Left lung (tissue), 10 donors: ENCODE data around the gene BTBD9. TPM values are rescaled to one million over a fixed set of nuclear protein-coding genes. Genes with fewer than 3 reads are reported as not detected.

ENCODE experiments used
- ATAC-seq: fragments of 200-7000 bp; cut with Tn5 transposase; one replicate; pipeline ENCODE4 v1.9.1; 2020; ENCODE audit warnings: moderate library complexity
- DNase-seq, 4 donors: peaks; one replicate each; pipeline ENCODE4 v3.0.0-alpha.2; 2013 to 2020
- H3K27ac ChIP-seq, 2 donors: fragments of 200-600 bp; sonication (generic) in 1 of 2; one replicate each; pipeline versions ENCODE4 v1.5.0 to v1.8.0; 2020 to 2021
- H3K27me3 ChIP-seq, 2 donors: fragments of 200-600 bp; sonication (generic) in 1 of 2; one replicate each; pipeline versions ENCODE4 v1.5.0 to v1.8.0; 2020 to 2021
- H3K36me3 ChIP-seq, 2 donors: fragments of 200-600 bp; sonication (generic) in 1 of 2; one replicate each; pipeline versions ENCODE4 v1.5.0 to v1.8.0; 2020 to 2021
- H3K4me1 ChIP-seq, 2 donors: fragments of 200-600 bp; one replicate each; pipeline ENCODE4 v1.8.0; 2021
- H3K4me3 ChIP-seq, 2 donors: fragments of 200-600 bp; sonication (generic) in 1 of 2; one replicate each; pipeline versions ENCODE4 v1.5.0 to v1.8.0; 2020 to 2021; ENCODE audit warnings: mild to moderate bottlenecking in 1 of 2
- H3K9me3 ChIP-seq, 2 donors: fragments of 200-600 bp; sonication (generic) in 1 of 2; one replicate each; pipeline versions ENCODE4 v1.5.0 to v1.8.0; 2020 to 2021
- intact Hi-C, 2 donors: fragments of 100-400 bp; cut with DNase I; formaldehyde crosslinking; loops; one replicate each; pipeline versions ENCODE4 v1.11.2 to v1.14.2; 2022
- polyA plus RNA-seq, 6 donors: library from polyadenylated mRNA; unstranded; fragments of 120-200 nt; gene quantifications; one replicate each; pipeline ENCODE4 v1.2.1, GENCODE V29; 2013; ENCODE audit not compliant: insufficient read length in 6 of 6
- total RNA-seq, 2 donors: library from RNA; stranded (reverse); fragmentation: NEBNext Ultra II Directional; extraction: Animal tissue kit (Norgen Biotek cat#: 25700); gene quantifications; one replicate each; pipeline ENCODE4 v1.2.1, GENCODE V29; 2021
- TF ChIP-seq, protein P1 (sequence below), 2 donors: fragments of 200-600 bp; sonication (generic) in 1 of 2; IDR thresholded peaks; one replicate each; pipeline versions ENCODE4 v1.5.0 to v1.8.0; 2021; ENCODE audit warnings: antibody characterized with exemption in 2 of 2
- donor health status: DM: no; HTN: yes; CAD: no.
- donor health status: DM: no; HTN: no; CAD: no.

BTBD9 gene
- total and polyA plus RNA-seq, 8 donors, result 14.2 to 44.0 (median 16.0) TPM

DNA sequence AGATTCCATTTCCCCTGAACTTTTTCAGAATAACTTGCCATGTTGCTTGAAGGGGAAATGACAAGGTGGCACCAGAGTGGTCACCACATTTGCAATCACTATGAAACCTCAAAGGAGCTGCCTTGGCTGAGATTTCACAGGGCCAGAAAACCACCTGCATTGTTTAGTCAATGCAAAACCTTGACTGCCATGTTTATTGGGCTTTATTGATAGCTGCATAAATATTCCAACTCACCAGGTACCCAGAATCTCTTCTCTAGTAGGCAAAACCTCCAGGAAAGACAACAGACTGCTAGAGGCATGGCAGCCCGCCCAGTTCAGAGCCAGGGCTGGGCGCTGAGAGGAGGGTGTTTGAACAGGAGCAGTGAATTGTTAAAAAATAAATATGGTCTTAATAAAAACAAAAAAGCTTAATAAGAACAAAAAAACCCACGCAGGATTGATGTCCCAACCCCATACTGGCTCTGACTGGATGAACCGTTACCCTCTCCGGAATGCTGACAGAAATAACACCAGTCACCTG lies 444.6 kb downstream of the BTBD9 start:
- H3K4me3 ChIP-seq, result no peak overlapping the region
- H3K9me3 ChIP-seq, result no peaks in the 10 kb centered on the region
- H3K4me1 ChIP-seq, result no peaks in the 10 kb centered on the region
- H3K27ac ChIP-seq, result no peak overlapping the region
- peak; percentile 45 for ATAC-seq
- intact Hi-C loops, result no loop called here
- peaks cover 0 to 9% of the 10 kb centered on the region in 2 donors for H3K36me3 ChIP-seq
- H3K27me3 ChIP-seq, result no peaks in the 10 kb centered on the region
- TF ChIP-seq, protein P1, sequence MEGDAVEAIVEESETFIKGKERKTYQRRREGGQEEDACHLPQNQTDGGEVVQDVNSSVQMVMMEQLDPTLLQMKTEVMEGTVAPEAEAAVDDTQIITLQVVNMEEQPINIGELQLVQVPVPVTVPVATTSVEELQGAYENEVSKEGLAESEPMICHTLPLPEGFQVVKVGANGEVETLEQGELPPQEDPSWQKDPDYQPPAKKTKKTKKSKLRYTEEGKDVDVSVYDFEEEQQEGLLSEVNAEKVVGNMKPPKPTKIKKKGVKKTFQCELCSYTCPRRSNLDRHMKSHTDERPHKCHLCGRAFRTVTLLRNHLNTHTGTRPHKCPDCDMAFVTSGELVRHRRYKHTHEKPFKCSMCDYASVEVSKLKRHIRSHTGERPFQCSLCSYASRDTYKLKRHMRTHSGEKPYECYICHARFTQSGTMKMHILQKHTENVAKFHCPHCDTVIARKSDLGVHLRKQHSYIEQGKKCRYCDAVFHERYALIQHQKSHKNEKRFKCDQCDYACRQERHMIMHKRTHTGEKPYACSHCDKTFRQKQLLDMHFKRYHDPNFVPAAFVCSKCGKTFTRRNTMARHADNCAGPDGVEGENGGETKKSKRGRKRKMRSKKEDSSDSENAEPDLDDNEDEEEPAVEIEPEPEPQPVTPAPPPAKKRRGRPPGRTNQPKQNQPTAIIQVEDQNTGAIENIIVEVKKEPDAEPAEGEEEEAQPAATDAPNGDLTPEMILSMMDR (IDR thresholded peaks at IDR 0.05), result no peak
- no peak for DNase-seq

- intact Hi-C loops, result no loop called here
- ATAC-seq, result no peak
These were observed 445.1 kb downstream of the BTBD9 start for GRCh38 chr6:38194589-38194988.

GRCh38 chr6:38194282-38194572 lies 445.5 kb downstream of the BTBD9 start:
- H3K4me3 ChIP-seq, result no peak overlapping the region
- no peak overlapping the region for H3K27ac ChIP-seq
- no peaks in the 10 kb centered on the region for H3K27me3 ChIP-seq
- peaks cover 0 to 9% of the 10 kb centered on the region in 2 donors for H3K36me3 ChIP-seq
- TF ChIP-seq, protein P1 (IDR thresholded peaks at IDR 0.05), result no peak
- intact Hi-C loops, result no loop called here
- DNase-seq (no peak), ATAC-seq (no peak)
- H3K9me3 ChIP-seq, result no peaks in the 10 kb centered on the region
- no peaks in the 10 kb centered on the region for H3K4me1 ChIP-seq

More at GRCh38 chr6:38194589-38194988, 445.1 kb downstream of the BTBD9 start:
- Histone ChIP-seq H3K27ac (no peak overlapping the region), H3K9me3 (no peaks in the 10 kb centered on the region), H3K27me3 (no peaks in the 10 kb centered on the region), H3K36me3 (peaks cover 0 to 9% of the 10 kb centered on the region in 2 donors), H3K4me1 (no peaks in the 10 kb centered on the region), H3K4me3 (no peak overlapping the region)
- no peak for DNase-seq
- TF ChIP-seq, protein P1 (IDR thresholded peaks at IDR 0.05), result no peak

DNA sequence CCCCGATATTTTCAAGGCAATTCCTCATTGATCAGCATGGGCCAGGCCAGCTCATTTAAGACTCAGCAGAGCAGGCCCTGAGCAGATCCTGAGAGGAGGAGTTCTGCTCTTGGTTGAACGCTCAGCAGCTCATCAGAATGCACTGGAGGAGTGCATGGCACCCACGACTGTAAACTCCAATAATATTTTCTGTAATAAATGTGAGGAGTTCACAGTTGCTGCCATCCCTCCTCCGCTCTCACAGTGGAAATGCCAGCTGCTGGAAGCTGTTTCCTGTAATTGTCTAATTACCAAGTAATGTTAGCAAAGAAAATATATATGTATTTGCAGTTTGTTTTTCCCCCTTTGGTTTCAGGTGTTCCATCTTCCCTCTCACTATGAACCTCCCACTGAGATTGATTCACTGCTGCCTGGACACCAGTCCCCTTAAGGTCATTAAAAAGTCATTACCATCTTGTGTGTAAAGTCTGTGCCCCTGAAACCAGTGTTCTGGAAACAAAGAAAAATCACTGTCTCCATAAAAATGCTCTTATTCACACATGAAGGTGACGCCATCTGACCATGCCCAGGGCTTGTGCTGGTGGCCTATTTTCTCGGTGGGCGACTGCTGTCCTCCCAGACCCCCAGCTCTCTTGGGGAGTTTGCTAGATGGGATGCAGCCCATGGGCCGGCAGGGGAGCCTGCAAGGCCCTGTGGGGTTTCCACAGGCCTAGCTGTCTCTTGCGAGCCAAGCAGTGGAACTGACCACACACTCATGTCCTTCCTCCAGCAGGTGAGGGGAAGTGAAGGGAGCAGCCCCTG lies 446.0 kb downstream of the BTBD9 start:
- intact Hi-C loops, result no loop called here
- H3K27ac ChIP-seq, result no peak overlapping the region
- no peak overlapping the region for H3K4me3 ChIP-seq
- no peaks in the 10 kb centered on the region for H3K9me3 ChIP-seq
- no peaks in the 10 kb centered on the region for H3K27me3 ChIP-seq
- ATAC-seq, result no peak
- DNase-seq, result no peak
- no peaks in the 10 kb centered on the region for H3K4me1 ChIP-seq
- H3K36me3 ChIP-seq, result peaks cover 0 to 13% of the 10 kb centered on the region in 2 donors
- TF ChIP-seq, protein P1 (IDR thresholded peaks at IDR 0.05), result no peak

DNA sequence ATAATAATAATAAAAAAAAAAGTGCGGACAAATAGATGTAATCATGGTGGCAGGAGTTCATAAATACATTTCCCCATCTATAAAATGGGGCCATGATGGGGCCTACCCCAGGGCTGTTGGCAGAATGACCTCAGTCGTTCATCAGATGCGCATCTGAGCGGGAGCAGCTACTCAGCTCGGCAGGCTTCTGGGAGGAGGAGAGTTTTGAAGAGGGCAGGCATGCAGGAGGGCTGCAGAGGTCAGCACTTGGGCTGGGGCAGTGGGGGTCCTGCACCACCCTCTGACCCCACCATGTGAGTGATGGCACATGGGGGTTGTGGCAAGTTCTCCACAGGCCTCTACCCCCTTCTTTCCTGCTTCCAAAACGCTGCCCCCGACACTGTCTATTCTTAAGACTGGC lies 446.7 kb downstream of the BTBD9 start:
- no peak for DNase-seq
- Histone ChIP-seq H3K27ac (no peak overlapping the region), H3K4me3 (no peak overlapping the region), H3K4me1 (no peaks in the 10 kb centered on the region), H3K27me3 (no peaks in the 10 kb centered on the region), H3K36me3 (peaks cover 0 to 15% of the 10 kb centered on the region in 2 donors), H3K9me3 (no peaks in the 10 kb centered on the region)
- TF ChIP-seq, protein P1 (IDR thresholded peaks at IDR 0.05), result no peak
- no peak for ATAC-seq
- intact Hi-C loops, result no loop called here
